ENCODE data around the gene EEFSEC.

The EEFSEC gene

DNA sequence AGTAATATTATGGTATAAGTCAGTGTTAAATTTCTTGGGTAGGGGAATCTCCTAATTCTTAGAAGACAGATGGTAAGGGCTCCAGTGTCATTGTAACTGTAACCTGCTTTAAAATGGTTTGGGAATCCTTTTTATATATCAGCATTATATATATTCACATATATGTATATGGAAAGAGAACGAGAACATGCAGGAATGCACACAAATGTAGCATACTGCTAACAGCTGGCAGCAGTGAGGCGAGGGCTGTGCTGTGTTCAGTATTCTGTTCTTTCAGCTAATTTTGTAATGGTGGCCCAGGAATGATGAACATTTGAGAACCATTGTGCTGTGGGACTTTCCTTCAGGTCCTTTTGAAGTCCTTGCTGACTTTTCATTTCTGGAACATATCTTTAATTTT, 60.8 kb downstream of the EEFSEC start:
- in situ Hi-C loops (cut with MboI; ENCODE audit: low sequenced_read_pairs), result no loop called here

DNA sequence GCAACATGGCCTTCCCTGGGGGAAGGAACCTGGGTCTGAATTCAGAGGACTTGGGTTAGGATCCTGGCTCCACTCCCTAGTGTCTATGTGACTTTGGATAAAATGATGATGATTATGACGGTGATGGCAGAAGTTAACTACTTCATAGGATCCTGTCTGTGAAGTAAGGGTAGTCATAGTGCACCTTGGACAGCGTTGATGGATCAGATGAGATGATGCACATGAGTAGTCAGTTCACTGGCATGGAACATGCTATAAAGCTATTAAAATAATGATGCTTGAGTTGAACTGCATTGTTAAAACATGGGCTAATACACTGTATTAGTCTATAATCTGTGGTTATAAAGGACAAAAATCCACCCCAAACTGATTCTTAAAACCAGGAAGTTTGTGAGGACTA, 62.0 kb downstream of the EEFSEC start:
- in situ Hi-C loops (cut with MboI; ENCODE audit: low sequenced_read_pairs), result no loop called here

DNA sequence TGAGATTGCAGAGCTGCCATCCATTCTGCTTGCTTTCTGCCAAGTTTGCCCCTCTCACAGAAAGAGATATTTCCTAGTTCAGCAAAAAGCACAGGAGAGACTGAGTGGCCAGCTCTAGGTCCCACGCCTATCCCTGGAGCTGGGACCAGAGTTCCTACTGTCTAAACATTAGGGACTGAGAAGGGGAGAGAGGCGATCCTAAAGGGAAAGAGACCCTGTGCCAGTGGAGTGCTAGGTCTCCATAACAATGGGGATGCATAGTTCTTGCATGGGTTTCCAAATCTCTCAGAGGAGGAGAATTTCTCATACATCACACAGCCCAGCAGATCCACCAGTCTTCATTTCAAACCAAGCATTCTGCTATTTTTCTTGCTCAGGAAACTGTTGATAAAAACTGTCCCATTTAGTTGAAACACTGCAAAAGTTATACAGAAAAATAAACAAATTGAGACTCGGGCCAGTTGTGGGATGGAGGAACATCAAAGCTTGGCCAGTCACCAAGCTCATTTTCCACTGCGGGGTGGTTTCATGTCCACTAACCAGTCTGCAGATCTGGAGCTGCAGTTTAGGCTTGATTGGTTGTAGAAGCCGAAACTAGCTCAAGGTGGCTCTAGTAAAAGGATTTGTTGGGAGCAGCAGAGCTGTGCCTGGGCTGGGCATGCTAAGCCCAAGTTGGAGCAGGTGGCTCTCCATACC, 62.7 kb downstream of the EEFSEC start:
- in situ Hi-C loops (cut with MboI; ENCODE audit: low sequenced_read_pairs), result no loop called here

DNA sequence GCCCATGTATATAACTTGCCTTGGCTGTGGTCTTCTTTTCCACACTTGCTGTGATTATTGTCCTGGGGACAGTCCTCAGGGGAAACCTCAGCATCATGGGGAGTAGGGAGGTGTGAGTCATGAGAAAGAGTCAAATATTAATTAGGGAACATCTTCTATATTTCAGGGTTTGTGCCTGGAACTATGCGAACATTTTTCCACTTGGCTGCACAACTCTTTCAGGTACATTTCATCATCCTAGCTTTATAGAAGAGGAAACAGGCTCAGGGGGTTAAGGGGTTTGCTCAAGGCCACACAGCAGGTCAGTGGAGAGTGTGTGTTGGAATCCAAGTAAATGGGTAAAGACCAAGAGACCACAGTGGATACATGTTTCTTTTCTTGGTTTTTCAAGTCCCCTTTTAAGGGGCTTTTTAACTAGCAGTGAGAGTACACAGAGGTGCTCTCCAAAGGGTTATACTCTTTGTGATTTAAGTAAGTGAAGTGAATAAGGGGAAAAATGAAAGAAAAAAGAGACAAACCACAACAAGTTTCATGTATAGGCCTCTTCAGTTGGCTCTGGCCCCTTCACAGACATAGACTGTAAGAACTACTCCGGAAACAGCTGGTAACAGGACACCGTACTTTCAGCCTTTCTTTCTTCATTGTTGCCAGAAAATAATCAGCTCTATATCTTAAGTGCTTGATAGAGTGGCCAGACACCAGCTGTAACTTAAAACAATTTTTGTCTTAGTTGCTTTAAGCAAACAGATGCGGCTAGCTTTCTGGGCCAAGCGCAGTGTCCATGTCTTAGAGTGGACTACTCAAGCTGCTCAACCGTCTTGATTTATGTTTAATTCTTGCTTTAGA, 64.6 kb downstream of the EEFSEC start:
- in situ Hi-C loops (cut with MboI; ENCODE audit: low sequenced_read_pairs), result no loop called here

DNA sequence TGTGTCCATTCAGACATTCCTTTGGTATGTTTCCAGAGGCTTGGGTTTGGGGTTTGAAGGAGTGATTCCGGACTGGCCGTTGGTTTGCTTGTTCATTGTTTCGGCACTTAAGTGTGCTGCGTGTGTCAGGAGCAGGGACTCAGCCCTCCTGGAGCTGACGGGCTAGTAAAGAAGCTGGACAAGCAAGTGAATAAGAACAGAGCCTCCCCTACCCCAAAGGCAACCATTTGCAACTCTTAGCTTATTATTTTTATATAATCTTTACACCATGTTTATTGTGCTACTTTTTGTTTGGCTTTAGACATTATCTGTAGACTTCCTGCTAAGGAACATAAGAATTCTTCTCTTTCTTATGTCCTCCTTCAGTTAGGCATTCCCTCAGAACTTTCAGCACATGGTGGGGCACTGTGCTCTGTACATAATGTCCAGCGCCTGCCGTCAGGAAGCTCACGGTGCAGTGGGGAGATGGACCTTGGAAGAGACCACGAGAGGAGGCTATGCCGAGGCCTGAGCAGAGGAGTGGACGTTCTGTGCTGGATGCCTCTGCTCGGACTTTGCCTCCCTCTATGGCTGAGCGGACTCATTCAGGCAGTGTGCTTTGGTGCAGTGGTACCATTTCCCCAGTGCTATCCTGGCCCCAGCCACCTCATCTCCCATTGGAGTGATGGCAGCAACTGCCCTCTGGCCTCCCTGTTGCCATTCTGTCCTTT, 65.4 kb downstream of the EEFSEC start:
- in situ Hi-C loops (cut with MboI; ENCODE audit: low sequenced_read_pairs), result no loop called here

DNA sequence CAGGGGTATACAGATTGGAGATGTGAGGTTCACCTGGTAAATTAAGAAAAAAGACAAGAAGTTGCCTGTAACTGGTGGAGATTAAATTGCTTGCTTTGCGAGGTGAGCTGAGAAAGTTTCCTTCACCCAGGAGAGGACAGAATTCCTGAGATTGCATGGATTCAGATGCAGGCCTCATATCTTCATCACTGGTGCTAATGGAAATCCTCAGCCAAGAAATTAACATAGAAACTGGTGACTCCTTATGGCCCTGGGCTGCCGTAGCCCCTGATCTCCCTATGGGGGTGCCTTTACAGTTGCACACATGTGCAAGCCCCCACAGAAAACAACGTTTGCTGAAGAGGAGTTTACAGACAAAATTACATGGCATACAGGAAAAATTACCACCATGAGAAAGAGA, 68.0 kb downstream of the EEFSEC start:
- in situ Hi-C loops (cut with MboI; ENCODE audit: low sequenced_read_pairs), result no loop called here

DNA sequence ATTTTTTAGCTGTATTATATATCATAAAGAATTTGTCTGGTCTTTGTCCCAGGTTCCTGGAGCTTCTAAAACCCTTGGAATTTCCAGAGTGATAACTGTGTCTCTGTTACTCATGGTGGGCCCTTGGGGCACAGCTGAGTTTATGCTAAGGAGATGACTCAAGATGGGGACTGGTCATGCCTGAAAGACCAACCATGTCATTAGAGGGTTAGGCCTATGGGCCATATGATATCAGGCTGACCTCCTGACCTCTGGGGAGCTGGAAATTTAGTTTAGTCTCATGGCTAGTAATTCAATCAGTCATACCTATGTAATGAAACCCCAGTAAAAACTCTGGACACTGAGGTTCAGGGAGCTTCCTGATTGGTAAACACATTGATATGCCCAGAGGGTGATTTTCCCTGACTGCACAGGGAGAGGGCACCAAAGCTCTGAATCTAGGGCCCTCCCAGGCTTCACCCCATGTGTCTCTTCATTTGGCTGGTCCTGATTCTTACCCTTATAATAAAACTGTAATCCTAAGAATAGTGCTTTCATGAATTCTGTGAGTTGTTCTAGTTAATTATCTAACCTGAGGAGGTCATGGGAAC, 69.6 kb downstream of the EEFSEC start:
- in situ Hi-C loops (cut with MboI; ENCODE audit: low sequenced_read_pairs), result no loop called here

DNA sequence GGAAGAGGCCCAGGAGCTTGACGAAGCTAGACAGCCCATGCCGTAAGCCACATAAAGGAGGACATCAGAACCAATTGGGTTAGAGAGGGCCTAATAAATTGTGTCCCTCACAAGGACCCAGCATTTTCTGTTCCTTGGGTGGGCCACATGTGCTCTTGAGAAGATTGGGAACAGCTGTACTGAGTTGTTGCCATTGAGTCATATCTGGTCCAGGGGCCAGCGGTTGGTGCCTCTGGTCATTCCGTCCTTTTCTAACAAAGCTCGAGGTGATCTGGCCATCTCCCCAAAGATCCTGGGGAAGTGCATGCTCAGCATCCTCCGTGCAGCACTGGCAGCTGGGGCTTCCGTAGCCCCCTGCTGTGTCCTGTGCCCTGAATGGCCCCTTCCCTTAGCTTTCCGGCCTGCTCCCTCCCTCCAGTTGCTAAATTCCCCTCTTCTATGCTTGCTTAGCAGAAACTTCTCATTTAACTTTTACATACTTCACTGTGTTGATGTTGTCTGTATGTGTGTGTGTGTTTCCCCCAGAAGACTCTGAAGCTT, 73.0 kb downstream of the EEFSEC start:
- in situ Hi-C loops (cut with MboI; ENCODE audit: low sequenced_read_pairs), result no loop called here

DNA sequence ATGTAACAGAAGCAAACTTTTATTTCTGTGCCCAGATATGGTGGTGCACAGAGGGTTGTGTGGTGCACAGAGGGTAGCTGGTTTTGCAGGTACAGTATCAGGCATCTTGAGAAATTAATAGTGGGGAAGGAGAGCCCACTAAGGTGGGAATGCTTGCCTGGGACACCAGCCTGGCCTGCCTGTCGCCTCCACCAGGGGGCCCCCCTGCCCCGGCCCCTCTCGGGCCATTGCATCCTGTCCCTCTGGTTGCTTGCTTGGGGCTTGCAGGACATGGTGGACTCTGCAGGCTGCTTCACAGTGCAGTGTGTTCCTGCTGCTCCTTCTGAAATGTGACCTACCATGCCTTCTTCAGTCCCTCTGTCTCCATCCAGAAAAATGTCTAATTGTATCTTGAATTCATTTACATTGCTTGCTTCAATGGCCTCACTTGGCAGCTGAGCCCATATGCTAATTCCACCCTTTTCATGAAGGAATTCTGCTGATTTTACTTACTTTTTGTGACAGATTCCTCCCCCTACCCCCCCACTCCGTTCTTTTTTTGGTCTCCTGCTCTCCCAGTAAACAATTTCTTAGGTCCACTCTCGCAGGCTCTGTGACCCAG, 73.6 kb downstream of the EEFSEC start:
- in situ Hi-C loops (cut with MboI; ENCODE audit: low sequenced_read_pairs), result no loop called here

DNA sequence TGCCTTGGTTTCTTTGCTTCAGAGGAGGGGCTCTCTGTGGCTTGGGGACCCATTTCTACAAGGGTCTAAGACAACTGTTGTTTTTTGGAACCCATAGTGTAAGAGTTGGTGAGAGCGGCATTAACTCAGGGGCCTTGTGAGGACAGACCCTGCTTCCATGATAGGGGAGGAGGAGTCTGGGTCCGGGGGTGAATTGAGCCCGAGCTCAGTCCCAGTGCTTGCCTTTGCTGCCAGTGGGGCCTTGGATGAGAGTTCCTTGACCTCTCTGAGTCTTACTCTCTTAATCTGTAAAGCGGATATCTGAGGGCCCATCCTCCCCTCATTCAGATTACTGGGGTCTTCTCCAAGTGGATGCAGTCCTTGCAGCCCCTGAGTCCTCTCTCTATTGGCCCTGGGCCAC, 74.2 kb downstream of the EEFSEC start:
- in situ Hi-C loops (cut with MboI; ENCODE audit: low sequenced_read_pairs), result no loop called here

DNA sequence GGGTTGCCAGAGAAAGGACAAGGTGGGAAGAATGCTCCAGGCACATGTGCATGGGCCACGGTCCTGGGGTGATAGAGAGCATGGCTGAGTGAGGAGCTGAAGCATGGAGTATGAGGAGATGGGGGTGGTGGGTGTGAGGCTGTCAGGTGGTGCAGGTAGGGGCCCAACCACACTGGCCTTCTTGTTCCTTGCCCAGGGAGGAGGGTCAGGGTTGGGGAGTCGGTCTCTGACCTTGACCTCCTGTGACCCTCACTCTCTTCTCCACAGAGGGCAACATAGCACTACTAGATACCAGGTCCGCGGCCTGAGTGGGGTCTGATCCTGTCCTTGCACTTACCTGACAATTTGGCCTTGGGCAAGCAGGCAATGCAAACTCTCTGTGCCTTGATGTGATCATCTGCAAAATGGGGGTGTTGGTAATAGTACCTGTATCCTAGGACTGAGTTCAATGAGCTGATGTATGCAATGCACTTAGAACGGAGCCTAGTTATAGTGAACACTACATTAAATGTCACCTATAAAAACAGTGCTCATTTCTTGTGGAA, 75.2 kb downstream of the EEFSEC start:
- in situ Hi-C loops (cut with MboI; ENCODE audit: low sequenced_read_pairs), result no loop called here

DNA sequence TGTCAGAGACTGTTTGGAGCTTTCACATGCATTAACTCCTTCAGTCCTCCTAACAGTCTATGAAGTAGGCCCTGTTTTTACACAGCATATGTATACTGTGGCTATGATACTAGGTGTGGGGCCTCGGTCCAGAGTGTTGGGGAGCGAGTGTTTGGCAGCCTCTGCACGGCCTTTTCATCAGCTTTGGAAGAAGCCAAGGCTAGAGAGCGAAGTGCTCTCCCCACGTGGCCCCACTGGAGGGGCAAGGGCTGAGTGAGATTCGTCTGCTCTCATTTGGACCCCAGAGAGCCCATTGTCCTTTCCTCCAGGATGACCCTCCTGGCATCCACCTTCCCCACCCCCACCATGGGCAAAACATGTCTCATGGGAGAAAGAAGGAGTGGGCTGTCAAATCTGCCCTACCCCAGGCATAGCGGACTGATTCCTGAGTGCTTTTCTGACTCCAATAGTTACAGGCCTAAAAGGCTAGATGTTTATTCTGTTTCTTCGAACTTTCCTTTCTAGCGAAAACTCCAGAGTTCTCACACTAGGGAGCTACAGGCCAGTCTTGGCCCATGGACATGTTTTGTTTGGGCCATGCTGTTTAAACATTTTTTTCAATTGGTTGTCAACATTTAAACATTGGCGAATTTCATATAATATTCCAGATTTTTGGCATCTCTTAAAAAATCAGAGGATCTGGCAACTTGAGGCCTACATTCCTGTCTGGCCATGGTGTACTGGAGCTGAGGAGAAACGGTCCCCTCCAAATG, 76.0 kb downstream of the EEFSEC start:
- in situ Hi-C loops (cut with MboI; ENCODE audit: low sequenced_read_pairs), result no loop called here

DNA sequence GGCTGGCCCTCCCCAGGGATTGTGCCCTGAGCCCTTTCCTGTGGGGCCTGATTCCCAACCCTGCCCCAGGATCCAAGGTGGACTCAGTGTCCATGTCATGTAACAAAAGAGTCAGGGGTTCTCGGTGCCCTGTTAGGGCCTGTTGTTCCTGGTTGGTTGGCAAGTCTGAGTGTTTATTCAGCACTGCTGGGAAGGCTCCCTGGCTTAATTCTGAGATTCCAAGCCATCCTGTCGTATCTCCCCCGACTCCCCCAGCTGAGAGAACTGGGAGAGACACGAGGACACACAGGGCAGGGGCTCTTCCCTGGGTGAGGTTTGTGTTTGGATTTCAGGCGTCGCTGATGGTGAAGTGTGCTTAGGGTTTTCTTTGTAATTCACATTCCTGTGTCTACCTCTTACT, 78.3 kb downstream of the EEFSEC start:
- in situ Hi-C loops (cut with MboI; ENCODE audit: low sequenced_read_pairs), result no loop called here

DNA sequence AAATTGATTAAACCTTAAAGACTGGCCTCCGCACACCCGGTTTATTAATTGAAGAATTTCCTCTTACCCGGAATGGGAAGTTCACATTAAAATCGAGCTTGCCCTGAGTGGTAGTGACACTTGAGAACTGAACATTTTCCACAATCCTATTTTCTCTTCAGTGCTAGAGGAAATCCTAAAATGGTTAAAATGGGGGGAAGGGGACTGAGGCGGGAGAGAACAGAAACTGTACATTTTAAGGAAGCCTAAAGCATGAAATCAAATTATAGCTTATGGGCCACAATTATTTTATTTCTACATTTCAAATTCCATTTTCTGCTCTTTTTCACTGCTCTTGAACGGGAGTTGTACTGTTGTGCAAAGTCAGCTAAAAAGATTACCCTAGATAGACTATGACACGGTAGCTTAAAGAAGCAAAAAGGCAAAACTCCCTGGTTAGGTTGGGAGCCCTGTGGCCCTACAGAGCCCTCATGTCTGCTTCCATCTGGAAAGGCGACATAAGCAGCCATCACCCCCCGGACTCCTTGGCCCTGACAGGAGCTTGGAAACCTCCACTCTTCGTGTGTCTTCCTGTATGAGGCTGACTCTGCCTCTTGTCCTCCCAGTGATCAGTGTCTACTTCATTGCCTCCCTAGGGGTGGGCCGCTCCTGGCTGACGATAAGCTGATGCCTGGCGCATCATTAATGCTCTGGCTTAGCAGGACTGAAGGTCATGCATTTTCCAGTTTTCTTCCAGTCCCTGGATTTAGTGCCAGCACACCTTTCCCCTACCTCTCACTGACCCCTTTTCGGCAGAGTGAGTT, 79.3 kb downstream of the EEFSEC start:
- in situ Hi-C loops (cut with MboI; ENCODE audit: low sequenced_read_pairs), result no loop called here

DNA sequence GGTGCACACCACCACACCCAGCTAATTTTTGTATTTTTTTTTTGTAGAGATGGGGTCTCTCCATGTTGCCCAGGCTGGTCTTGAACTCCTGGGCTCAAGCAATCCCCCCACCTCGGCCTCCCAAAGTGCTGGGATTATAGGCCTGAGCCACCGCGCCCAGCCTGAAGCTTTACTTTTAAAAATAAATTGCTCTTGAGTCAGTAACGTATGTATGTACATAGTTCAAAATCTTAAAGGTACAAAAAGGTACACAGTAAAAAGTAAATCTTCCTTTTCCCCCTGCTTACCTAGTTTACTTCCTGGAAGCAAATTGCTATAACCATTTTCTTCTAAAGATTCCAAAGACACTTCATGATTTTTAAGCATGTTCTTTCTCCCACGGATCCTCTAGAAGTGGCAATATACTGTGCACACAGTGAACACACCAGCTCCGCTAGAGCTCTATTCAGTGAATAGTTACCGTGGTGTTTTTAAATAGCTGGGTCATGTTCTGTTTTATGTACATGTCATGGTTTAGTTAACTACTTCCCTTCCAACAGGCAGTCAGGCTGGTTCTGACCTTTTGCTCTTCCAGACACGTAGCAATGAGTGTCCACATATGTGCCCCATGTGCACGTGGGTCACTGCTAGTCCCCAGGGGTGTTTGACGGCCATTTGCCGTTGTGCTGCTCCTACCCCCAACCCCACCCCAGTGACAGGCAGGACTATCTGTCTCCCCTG, 82.1 kb downstream of the EEFSEC start:
- in situ Hi-C loops (cut with MboI; ENCODE audit: low sequenced_read_pairs), result no loop called here

DNA sequence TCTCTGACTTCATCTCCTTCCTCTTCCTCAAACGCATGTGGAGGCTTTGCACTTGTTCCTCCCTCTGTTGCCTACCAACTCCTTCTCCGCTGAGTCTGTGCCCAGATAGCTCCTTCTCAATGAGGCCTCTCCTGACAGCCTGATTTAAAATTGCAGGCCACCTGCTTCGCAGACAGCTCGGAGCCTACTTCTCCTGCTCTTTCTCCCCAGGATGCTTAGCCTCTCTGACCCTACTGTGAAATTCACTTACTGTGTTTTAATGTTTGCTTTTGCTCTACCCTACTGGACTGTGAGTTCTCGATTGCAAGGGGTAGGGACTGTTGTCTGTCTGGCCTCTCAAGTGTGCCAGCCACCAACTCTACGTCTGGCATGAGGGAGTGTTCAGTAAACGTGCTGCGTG, 83.4 kb downstream of the EEFSEC start:
- in situ Hi-C loops (cut with MboI; ENCODE audit: low sequenced_read_pairs), result no loop called here

DNA sequence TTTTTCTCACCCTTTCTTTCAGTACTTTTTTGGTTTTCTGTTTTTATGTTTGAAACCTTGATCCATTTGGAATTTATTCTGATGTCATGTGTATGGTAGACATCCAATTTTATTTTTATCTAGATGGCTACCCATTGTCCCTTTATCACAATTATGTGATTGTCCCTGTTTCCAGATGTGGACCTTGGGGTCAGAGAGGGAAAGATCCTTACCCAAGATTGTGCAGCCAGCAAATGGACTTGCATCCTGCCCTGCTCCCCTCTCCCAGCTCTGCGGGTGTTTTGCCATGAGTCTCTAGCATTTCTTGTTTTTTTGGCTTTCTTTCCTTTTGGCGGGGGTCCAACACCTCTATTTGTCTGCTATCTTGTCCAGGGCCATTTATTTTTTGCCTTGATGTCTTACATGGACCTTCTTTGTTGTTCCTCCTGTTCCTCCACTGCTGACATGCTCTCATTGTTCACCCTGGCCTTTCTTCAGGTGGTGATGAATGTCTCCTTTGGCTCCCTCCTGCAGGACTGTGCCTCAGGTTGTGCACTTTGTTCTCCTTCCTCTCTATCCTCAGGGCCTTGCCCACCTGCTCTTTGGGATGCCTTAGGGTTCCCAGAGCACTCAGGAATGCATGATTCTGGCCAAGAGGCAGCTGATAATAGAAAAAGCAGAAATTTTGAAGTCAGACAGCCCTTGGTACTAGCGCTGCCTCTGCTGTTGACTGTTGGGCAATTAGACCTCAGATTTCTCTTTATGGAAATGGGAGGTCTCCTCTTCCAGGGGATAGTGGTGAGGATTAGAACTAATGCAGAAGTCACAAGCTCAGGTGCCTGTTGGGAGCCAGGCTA, 84.3 kb downstream of the EEFSEC start:
- in situ Hi-C loops (cut with MboI; ENCODE audit: low sequenced_read_pairs), result no loop called here

DNA sequence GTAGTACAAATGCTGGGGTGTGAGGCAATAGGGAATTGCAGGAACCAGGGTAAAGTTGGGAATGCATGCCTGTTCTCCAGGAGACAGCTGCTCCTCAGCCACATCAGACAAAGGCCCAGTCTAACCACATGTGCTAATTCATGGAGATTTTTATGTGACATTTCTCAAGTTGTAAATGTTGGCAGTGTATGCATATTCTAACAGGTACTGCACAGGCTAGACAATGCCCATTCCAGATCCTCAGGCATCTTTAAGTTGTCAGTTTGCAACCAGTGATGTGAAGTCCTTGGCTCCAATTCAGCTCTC, 84.9 kb downstream of the EEFSEC start:
- in situ Hi-C loops (cut with MboI; ENCODE audit: low sequenced_read_pairs), result no loop called here

Measured in hTERT RPE-1 (cell line).